Gastrocnemius medialis (tissue), 4 donors: ENCODE data around the gene TNFAIP8L1. TPM values are rescaled to one million over a fixed set of nuclear protein-coding genes. Genes with fewer than 3 reads are reported as not detected.
"Not testable (repeated sequence)": the region's sequence is repeated elsewhere in the genome, so short reads cannot be mapped to it uniquely, and the experiment has no call there.

Source experiments
- ATAC-seq, 2 donors: fragments of 150-250 bp; one replicate each; pipeline ENCODE4 v1.9.1; 2016
- DNase-seq, 2 donors: peaks; one replicate each; pipeline ENCODE4 v3.0.0-alpha.2; 2019
- H3K27ac ChIP-seq, 4 donors: fragments of 200-600 bp; sonication (generic); 1 replicate in 1 of 4; 2 replicates in 3 of 4; pipeline ENCODE4 v1.5.1; 2016 to 2018; ENCODE audit warnings: mild to moderate bottlenecking in 2 of 4, moderate library complexity in 1 of 4
- H3K27me3 ChIP-seq, 3 donors: fragments of 200-600 bp; sonication (generic) in 2 of 3; 1 replicate in 1 of 3; 2 replicates in 2 of 3; pipeline versions ENCODE4 v1.5.1 to v1.6.0; 2016 to 2019; ENCODE audit warnings: mild to moderate bottlenecking in 1 of 3, moderate library complexity in 1 of 3
- H3K36me3 ChIP-seq, 2 donors: fragments of 200-600 bp; sonication (generic) in 1 of 2; one replicate each; pipeline ENCODE4 v1.5.1; 2017 to 2018
- H3K4me1 ChIP-seq, 2 donors: fragments of 200-600 bp; sonication (generic) in 1 of 2; one replicate each; pipeline ENCODE4 v1.5.1; 2016 to 2017; ENCODE audit warnings: mild to moderate bottlenecking in 2 of 2
- H3K4me3 ChIP-seq, 4 donors: fragments of 200-600 bp; sonication (generic) in 3 of 4; 1 replicate in 1 of 4; 2 replicates in 3 of 4; pipeline ENCODE4 v1.5.1; 2016 to 2019; ENCODE audit warnings: mild to moderate bottlenecking in 2 of 4
- H3K9me3 ChIP-seq, 3 donors: fragments of 200-600 bp; sonication (generic) in 2 of 3; 1 replicate in 1 of 3; 2 replicates in 2 of 3; pipeline ENCODE4 v1.5.1; 2016 to 2019
- CTCF ChIP-seq, 5 experiments: fragments of 450-650 bp in 3 of 5; fragments of 200-600 bp in 2 of 5; sonication (generic) in 2 of 5; IDR thresholded peaks in 4 of 5; conservative IDR thresholded peaks in 1 of 5; 1 replicate in 4 of 5; 2 replicates in 1 of 5; pipeline ENCODE4 v1.5.1; 2016 to 2019; ENCODE audit warnings: antibody characterized with exemption in 5 of 5, mild to moderate bottlenecking in 3 of 5, moderate library complexity in 3 of 5
- POLR2A ChIP-seq, 2 donors: fragments of 450-650 bp; IDR thresholded peaks; one replicate each; pipeline ENCODE4 v1.6.1; 2017; ENCODE audit warnings: antibody characterized with exemption in 2 of 2, mild to moderate bottlenecking in 2 of 2, moderate library complexity in 2 of 2
- in situ Hi-C, 4 donors: fragments of 200-750 bp; cut with MboI; loops; one replicate each; pipeline versions ENCODE4 v1.15.0 to v1.8.0; 2017; ENCODE audit warnings: low sequenced_read_pairs in 4 of 4
- intact Hi-C: fragments of 100-400 bp; cut with DNase I; formaldehyde crosslinking; loops from one replicate; pipeline ENCODE4 v1.15.1; 2023; ENCODE audit warnings: low total_unique reads
- total RNA-seq, 4 donors: library from RNA; depleted of rRNA; stranded (reverse); fragments of >200 nt; gene quantifications; one replicate each; pipeline versions ENCODE4 v1.1.0 to v1.2.3, GENCODE V29; 2016

Gene TNFAIP8L1
- total RNA-seq, 4 donors from 2014 or later: 1.3 to 2.9 (median 1.7) TPM

- H3K9me3 ChIP-seq: no peaks in the 10 kb centered on the region
- peaks cover 0 to 37% of the 10 kb centered on the region in 2 donors for H3K36me3 ChIP-seq
- no peak for ATAC-seq
- H3K27ac ChIP-seq: peak overlapping the region; percentile 63 to 90 (median 72)
- intact Hi-C loops: no loop called here
- in situ Hi-C loops: no loop called here
- H3K4me1 ChIP-seq: peaks cover 22 to 25% of the 10 kb centered on the region in 2 donors
- no peak overlapping the region for H3K4me3 ChIP-seq
- no peaks in the 10 kb centered on the region for H3K27me3 ChIP-seq
- no peak for TF ChIP-seq CTCF (IDR thresholded peaks at IDR 0.05 in 4 of 5, conservative IDR thresholded peaks at IDR 0.05 in 1 of 5)
- no peak for TF ChIP-seq POLR2A (IDR thresholded peaks at IDR 0.05)
- DNase-seq: no peak
Observed at GRCh38 chr19:4675346-4675745, 36.0 kb downstream of the TNFAIP8L1 start.

DNA sequence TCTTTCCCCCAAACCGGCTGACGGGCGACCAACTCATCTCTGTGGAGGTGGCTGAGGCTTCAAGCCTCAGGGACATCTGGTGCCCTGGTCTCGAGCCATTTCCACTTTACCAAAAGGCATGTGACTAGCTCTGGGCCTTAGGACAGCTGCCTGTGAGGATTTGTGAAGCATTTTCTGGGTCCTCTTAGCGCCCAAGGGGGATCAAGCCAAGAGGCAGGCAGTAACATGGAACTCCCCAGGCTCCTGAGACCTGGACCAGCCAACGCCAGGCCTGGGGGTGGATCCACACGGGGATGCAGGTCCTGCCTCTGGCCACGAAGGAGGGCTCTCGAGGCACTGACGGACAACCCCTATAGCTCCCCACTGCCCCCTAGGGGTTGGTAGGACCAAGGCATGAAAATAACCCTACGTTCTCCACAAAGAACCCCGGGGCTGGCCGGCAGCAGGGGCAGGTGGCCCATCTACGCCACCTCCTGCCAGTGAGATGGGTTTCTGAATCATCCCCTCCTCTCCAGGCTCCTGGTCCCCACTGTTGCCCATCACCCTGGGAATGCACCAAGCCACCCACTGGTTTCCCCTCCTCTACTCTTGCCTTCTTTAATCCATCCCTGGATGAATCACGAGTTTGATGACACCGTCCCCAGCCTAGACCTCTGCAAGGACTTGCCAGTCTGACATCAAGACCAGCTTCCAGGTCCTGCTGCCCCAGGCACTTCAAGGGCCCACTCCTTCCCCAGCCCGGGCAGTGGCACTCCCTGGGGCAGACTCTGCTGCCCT is 37.8 kb downstream of the TNFAIP8L1 start:
- H3K9me3 ChIP-seq: no peaks in the 10 kb centered on the region
- H3K36me3 ChIP-seq: peaks cover 0 to 47% of the 10 kb centered on the region in 2 donors
- peak overlapping the region; percentile 81 to 90 (median 87) for H3K27ac ChIP-seq
- no peaks in the 10 kb centered on the region for H3K27me3 ChIP-seq
- TF ChIP-seq POLR2A (IDR thresholded peaks at IDR 0.05) (peak in 1 of 2 donors; percentile 21), CTCF (IDR thresholded peaks at IDR 0.05 in 4 of 5, conservative IDR thresholded peaks at IDR 0.05 in 1 of 5) (peak; percentile 60 to 92 (median 73))
- in situ Hi-C loops: no loop called here
- DNase-seq (peak in 1 of 2 donors; percentile 80), ATAC-seq (peak; percentile 76 to 81)
- intact Hi-C loops: loop anchor here (1.0 kb wide), 1 partner anchor 35 kb away; no protein-coding TSS in a partner anchor
- no peak overlapping the region for H3K4me3 ChIP-seq
- H3K4me1 ChIP-seq: peaks cover 8 to 14% of the 10 kb centered on the region in 2 donors

DNA sequence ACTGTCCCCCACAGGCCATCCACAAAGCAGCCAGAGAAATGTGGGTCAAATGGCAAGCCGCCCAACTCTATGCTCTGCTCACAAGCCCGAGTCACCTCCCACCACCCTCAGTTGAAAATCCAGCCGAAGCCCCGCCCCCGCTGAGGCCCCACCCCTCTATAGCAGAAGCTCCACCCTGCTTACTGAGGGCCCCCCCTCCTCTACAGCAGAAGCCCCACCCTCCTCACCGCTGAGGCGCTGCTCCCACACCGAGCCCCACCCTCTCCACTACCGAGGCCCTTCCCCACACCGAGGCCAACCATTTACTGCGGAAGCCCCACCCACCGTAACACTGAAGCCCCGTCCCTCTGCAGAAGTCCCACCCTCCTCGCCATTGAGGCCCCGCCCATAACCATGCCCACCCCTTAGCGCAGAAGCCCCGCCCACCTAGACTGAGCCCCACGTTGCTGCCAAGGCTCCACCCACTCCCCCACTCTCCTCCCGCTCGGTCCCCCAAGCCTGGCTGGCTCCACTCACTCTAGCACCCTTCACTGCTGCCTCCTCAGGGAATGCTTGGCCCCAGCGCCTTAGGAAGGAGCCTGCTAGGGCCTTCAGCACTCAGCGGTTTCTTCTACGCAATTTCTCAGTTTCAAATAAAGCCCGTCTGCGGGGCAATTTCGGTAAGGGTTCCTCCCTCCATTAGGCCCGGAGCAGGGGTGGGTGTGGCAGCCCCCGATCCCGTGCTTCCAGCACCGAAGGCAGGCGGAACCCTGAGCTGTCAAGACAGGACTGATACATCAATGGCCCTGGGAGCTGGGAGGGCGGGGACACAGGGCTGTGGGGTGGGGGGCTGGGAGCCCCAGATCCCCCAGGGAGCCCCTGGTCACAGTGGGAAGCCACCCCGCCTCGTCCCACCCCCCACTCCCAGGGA is 39.8 kb downstream of the TNFAIP8L1 start:
- Histone ChIP-seq H3K4me3 (no peak overlapping the region), H3K36me3 (peaks cover 0 to 67% of the 10 kb centered on the region in 2 donors), H3K9me3 (no peaks in the 10 kb centered on the region), H3K4me1 (peaks cover 8 to 14% of the 10 kb centered on the region in 2 donors), H3K27ac (peak overlapping the region; percentile 81 to 90 (median 87)), H3K27me3 (no peaks in the 10 kb centered on the region)
- intact Hi-C loops: loop anchor here (2.0 kb wide), 1 partner anchor 14 kb away; no protein-coding TSS in a partner anchor
- ATAC-seq (no peak), DNase-seq (no peak)
- in situ Hi-C loops: no loop called here
- TF ChIP-seq POLR2A (IDR thresholded peaks at IDR 0.05): no peak
- no peak for TF ChIP-seq CTCF (IDR thresholded peaks at IDR 0.05 in 4 of 5, conservative IDR thresholded peaks at IDR 0.05 in 1 of 5)

DNA sequence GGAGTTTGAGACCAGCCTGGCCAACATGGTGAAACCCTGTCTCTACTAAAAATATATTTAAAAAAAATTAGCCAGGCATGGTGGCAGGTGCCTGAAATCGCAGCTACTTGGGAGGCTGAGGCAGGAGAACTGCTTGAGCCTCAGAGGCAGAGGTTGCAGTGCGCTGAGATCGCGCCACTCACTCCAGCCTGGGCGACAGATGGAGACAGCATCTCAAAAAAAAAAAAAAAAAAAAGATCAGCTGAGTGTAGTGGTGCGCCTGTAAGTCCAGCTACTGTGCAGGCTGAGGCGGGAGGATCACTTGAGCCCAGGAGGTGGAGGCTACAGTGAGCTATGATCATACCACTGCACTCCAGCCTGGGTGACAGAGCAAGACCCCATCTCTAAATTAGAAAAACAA is 40.7 kb downstream of the TNFAIP8L1 start:
- DNase-seq, in situ Hi-C loops, H3K9me3 ChIP-seq, H3K4me3 ChIP-seq, intact Hi-C loops, ATAC-seq, H3K27me3 ChIP-seq: not testable (repeated sequence)
- peak overlapping the region in 1 of 4 donors; percentile 88 for H3K27ac ChIP-seq
- peaks cover 0 to 76% of the 10 kb centered on the region in 2 donors for H3K36me3 ChIP-seq
- H3K4me1 ChIP-seq: peaks cover 8 to 14% of the 10 kb centered on the region in 2 donors
